Tibial nerve (tissue), 4 donors: ENCODE data around the gene SERPIND1. TPM values are rescaled to one million over a fixed set of nuclear protein-coding genes. Genes with fewer than 3 reads are reported as not detected.

ENCODE experiments used
- DNase-seq, 2 donors: peaks; one replicate each; pipeline ENCODE4 v3.0.0-alpha.2; 2019; ENCODE audit warnings: low spot score in 2 of 2
- H3K27ac ChIP-seq, 4 donors: fragments of 200-600 bp; sonication (generic) in 3 of 4; one replicate each; pipeline ENCODE4 v1.5.1; 2017 to 2019; ENCODE audit warnings: mild to moderate bottlenecking in 1 of 4
- H3K27me3 ChIP-seq, 2 donors: fragments of 200-600 bp; sonication (generic) in 1 of 2; one replicate each; pipeline versions ENCODE4 v1.5.1 to v1.6.0; 2017 to 2019
- H3K36me3 ChIP-seq, 3 donors: fragments of 200-600 bp; sonication (generic); one replicate each; pipeline ENCODE4 v1.5.1; 2018 to 2019
- H3K4me1 ChIP-seq, 4 donors: fragments of 200-600 bp; sonication (generic) in 3 of 4; one replicate each; pipeline ENCODE4 v1.5.1; 2017 to 2019
- H3K4me3 ChIP-seq, 4 donors: fragments of 200-600 bp; sonication (generic) in 3 of 4; one replicate each; pipeline ENCODE4 v1.5.1; 2017 to 2019; ENCODE audit warnings: mild to moderate bottlenecking in 1 of 4, moderate library complexity in 1 of 4
- H3K9me3 ChIP-seq, 4 donors: fragments of 200-600 bp; sonication (generic) in 3 of 4; one replicate each; pipeline ENCODE4 v1.5.1; 2017 to 2019
- EP300 ChIP-seq, 2 donors: sonication (generic); formaldehyde crosslinking; IDR thresholded peaks; one replicate each; pipeline ENCODE4 v1.6.1; 2017; ENCODE audit warnings: antibody characterized with exemption in 2 of 2, mild to moderate bottlenecking in 1 of 2
- POLR2A ChIP-seq, 2 donors: fragments of 450-650 bp; IDR thresholded peaks; one replicate each; pipeline ENCODE4 v1.6.1; 2017; ENCODE audit warnings: antibody characterized with exemption in 2 of 2, mild to moderate bottlenecking in 2 of 2, moderate library complexity in 2 of 2
- WGBS, 2 donors: methylation state at CpG; one replicate each; pipeline ENCODE4 v1.1.5; 2018; 5-methylcytosine and 5-hydroxymethylcytosine counted together
- total RNA-seq, 4 donors: library from RNA; depleted of rRNA; stranded (reverse); fragments of >200 nt; gene quantifications; one replicate each; pipeline ENCODE4 v1.1.0, GENCODE V29; 2016
- TF ChIP-seq, protein P1 (sequence below), 5 experiments: fragments of 200-600 bp in 3 of 5; fragments of 450-650 bp in 2 of 5; sonication (generic) in 3 of 5; IDR thresholded peaks; one replicate each; pipeline ENCODE4 v1.5.1; 2016 to 2019; ENCODE audit warnings: antibody characterized with exemption in 5 of 5, mild to moderate bottlenecking in 3 of 5, moderate library complexity in 2 of 5

Gene SERPIND1
- total RNA-seq, 4 donors from 2014 or later = 0.42 to 1.2 TPM; not detected in 2

DNA sequence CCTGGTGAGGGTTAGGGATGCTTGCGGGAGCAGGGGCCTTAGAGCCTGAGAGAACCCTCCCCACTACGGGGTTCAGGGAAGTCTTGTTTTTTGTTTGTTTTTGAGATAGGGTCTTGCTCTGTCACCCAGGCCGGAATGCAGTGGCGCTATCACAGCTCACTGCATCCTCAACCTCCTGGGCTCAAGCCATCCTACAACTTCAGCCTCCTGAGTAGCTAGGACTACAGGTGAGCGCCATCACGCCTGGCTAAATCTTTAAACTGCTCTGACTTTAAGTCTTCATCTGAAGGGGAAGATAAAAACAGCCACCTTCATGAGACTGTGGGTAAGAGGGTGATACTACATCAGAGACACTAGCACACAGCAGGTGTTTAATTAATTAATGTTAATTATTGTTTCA is 28.5 kb downstream of the SERPIND1 start:
- TF ChIP-seq, protein P1, sequence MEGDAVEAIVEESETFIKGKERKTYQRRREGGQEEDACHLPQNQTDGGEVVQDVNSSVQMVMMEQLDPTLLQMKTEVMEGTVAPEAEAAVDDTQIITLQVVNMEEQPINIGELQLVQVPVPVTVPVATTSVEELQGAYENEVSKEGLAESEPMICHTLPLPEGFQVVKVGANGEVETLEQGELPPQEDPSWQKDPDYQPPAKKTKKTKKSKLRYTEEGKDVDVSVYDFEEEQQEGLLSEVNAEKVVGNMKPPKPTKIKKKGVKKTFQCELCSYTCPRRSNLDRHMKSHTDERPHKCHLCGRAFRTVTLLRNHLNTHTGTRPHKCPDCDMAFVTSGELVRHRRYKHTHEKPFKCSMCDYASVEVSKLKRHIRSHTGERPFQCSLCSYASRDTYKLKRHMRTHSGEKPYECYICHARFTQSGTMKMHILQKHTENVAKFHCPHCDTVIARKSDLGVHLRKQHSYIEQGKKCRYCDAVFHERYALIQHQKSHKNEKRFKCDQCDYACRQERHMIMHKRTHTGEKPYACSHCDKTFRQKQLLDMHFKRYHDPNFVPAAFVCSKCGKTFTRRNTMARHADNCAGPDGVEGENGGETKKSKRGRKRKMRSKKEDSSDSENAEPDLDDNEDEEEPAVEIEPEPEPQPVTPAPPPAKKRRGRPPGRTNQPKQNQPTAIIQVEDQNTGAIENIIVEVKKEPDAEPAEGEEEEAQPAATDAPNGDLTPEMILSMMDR (IDR thresholded peaks at IDR 0.05) = no peak
- no peak for TF ChIP-seq POLR2A (IDR thresholded peaks at IDR 0.05)
- peaks cover 10 to 99% (median 50%) of the 10 kb centered on the region in 3 donors for H3K36me3 ChIP-seq

DNA sequence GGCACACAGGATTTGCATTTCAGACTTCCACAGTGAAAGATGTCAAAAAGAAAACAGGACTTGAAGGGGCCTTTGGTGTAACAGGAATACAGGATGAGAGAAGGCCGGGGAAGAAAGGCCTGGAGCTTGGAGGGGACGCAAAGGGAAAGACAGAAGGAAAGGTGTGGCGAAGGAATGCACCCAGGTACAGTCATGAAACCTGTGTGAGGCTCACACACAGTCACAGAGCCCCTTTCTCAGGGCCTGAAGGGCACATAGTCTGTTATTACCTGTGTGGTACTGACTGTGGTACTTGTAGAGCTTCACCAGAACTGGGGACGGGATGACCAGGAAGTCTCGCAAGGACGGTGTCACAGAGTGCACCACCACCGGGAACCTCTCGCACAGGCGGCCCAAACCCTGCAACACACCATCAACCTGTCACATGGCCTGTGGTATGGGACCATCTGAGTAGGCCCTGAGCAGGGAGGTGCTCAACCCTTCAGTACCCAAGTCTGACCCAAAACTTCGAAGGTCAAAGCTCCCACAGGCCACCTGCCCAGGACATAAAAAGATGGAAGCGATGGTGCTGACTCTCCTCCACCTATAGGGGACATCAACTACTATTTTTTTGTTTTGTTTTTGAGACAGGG is 29.1 kb downstream of the SERPIND1 start:
- WGBS, 2 donors = 90 to 96% methylated on average over 11 of the region's 11 CpGs
- H3K27ac ChIP-seq = no peak overlapping the region
- no peaks in the 10 kb centered on the region for H3K27me3 ChIP-seq
- no peak overlapping the region for H3K4me3 ChIP-seq
- TF ChIP-seq POLR2A (IDR thresholded peaks at IDR 0.05) = no peak
- no peak for TF ChIP-seq EP300 (IDR thresholded peaks at IDR 0.05)
- TF ChIP-seq, protein P1 (IDR thresholded peaks at IDR 0.05) = no peak
- H3K4me1 ChIP-seq = no peaks in the 10 kb centered on the region
- peaks cover 8 to 99% (median 44%) of the 10 kb centered on the region in 3 donors for H3K36me3 ChIP-seq
- H3K9me3 ChIP-seq = no peaks in the 10 kb centered on the region
- no peak for DNase-seq

More for the DNA sequence above, 28.5 kb downstream of the SERPIND1 start:
- no peaks in the 10 kb centered on the region for H3K27me3 ChIP-seq
- no peak overlapping the region for H3K4me3 ChIP-seq
- 92 to 93% methylated on average over 6 of the region's 6 CpGs for WGBS, 2 donors
- DNase-seq = no peak
- no peaks in the 10 kb centered on the region for H3K9me3 ChIP-seq
- H3K27ac ChIP-seq = no peak overlapping the region
- H3K4me1 ChIP-seq = no peaks in the 10 kb centered on the region

DNA sequence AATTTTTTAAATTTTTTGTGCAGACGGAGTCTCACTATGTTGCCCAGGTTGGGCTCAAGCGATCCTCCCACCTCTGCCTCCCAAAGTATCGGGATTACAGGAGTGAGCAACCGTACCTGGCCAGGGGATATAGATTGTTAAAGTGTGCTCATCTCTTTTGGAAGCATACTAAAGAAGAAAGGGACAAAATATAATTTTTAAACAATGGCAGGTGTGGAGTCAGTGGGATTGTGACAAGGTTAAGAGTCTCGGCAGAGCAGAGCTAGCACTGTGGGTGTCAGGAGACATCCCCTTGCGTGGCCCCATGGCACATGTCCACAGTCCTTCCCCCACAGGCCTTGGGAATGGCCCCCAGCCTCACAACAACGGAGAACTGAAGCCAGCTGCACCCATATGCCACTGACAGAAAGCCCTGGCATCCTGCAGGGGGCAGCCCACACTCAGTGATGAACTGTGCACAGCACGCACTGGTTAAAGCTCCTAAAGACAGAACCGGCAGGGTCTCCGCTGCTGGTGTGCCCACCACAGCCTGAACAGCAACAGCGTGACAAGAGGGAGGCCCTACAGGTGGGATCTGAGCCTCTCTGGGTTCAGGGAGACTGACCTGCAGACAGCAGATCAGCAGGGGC is 29.9 kb downstream of the SERPIND1 start:
- no peak overlapping the region for H3K4me3 ChIP-seq
- H3K27me3 ChIP-seq = no peaks in the 10 kb centered on the region
- H3K36me3 ChIP-seq = peaks cover 6 to 97% (median 37%) of the 10 kb centered on the region in 3 donors
- no peak for DNase-seq
- TF ChIP-seq, protein P1 (IDR thresholded peaks at IDR 0.05) = peak in 2 of 5 experiments; percentile 14 to 28
- no peak for TF ChIP-seq POLR2A (IDR thresholded peaks at IDR 0.05)
- no peak overlapping the region for H3K27ac ChIP-seq
- H3K9me3 ChIP-seq = no peaks in the 10 kb centered on the region
- no peaks in the 10 kb centered on the region for H3K4me1 ChIP-seq
- 70 to 77% methylated on average over 11 of the region's 11 CpGs for WGBS, 2 donors

DNA sequence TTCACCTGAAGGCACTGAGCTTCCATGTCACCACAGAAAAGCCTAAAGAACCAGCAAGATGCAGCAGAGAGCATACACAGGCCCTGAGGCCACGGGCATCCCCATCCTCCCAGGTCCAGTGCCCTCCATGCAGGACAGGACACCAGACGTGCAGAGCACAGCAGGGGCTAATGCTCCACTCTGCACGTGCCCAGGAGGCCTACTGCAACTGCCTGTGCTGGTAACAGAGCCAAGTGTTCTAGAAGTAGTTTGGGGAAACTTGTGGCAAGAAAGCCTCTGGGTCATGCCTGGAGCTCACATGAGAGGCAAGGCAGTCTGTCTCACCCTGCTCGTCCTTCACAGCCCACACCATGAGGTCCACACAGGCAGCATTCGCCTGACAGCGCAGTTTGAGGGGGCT is 30.7 kb downstream of the SERPIND1 start:
- 82 to 93% methylated on average over 6 of the region's 6 CpGs for WGBS, 2 donors
- no peak overlapping the region for H3K4me3 ChIP-seq
- H3K9me3 ChIP-seq = no peaks in the 10 kb centered on the region
- no peaks in the 10 kb centered on the region for H3K4me1 ChIP-seq
- H3K27ac ChIP-seq = no peak overlapping the region
- TF ChIP-seq POLR2A (IDR thresholded peaks at IDR 0.05) (no peak), EP300 (IDR thresholded peaks at IDR 0.05) (no peak)
- TF ChIP-seq, protein P1 (IDR thresholded peaks at IDR 0.05) = no peak
- DNase-seq = no peak
- no peaks in the 10 kb centered on the region for H3K27me3 ChIP-seq
- peaks cover 6 to 97% (median 37%) of the 10 kb centered on the region in 3 donors for H3K36me3 ChIP-seq

DNA sequence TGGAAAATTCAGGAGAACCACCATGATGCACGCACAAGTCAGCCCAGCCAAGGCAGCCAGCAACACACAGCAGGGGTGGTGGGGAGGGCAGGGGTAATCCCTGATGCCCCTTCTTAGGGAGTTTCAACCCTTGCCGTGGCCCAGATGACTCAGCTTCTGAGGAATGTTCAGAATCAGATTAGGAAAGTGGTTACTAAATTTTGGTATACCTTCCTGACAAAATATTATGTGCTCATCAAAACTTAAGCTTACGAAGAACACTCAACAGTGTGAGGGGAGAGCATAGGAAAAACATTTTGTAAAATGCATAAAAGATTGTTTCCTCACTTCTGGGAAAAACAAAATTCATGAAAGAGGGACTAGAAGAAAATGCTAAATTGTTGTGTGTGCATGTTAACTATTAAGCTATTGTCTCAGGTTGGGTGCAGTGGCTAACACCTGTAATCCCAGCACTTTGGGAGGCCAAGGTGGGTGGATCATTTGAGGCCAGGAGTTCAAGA is 32.1 kb downstream of the SERPIND1 start:
- 76 to 82% methylated on average over 3 of the region's 3 CpGs for WGBS, 2 donors
- Histone ChIP-seq H3K4me1 (no peaks in the 10 kb centered on the region), H3K27me3 (no peaks in the 10 kb centered on the region), H3K9me3 (no peaks in the 10 kb centered on the region), H3K4me3 (no peak overlapping the region), H3K36me3 (peaks cover 6 to 97% (median 33%) of the 10 kb centered on the region in 3 donors), H3K27ac (no peak overlapping the region)
- TF ChIP-seq EP300 (IDR thresholded peaks at IDR 0.05) = no peak
- TF ChIP-seq, protein P1 (IDR thresholded peaks at IDR 0.05) = no peak
- TF ChIP-seq POLR2A (IDR thresholded peaks at IDR 0.05) = no peak
- no peak for DNase-seq
